Occipital lobe (tissue), 2 donors: ENCODE measurements around the gene NOL6. TPM values are rescaled to one million over a fixed set of nuclear protein-coding genes. Genes with fewer than 3 reads are reported as not detected.

Source experiments
- DNase-seq: peaks from one replicate; lab custom pipeline; 2025; lab: John Stamatoyannopoulos, UW
- total RNA-seq: library from RNA; depleted of rRNA; stranded (reverse); fragments of >200 nt; gene quantifications from one replicate; pipeline ENCODE4 v1.2.3, GENCODE V29; 2014

Gene NOL6
- total RNA-seq, 1 donor from 2014 or later = 13.9 TPM

- no peak for DNase-seq
Measured at GRCh38 chr9:33450621-33451146, 23.0 kb downstream of the NOL6 start.

- no peak for DNase-seq
Measured at GRCh38 chr9:33449715-33450114, 24.0 kb downstream of the NOL6 start.

GRCh38 chr9:33447799-33448553, 25.7 kb downstream of the NOL6 start:
- DNase-seq = no peak

GRCh38 chr9:33446946-33447798, 26.6 kb downstream of the NOL6 start, which contains the start of gene AQP3:
AQP3 (minus strand) TSS chr9:33447593; CDS start chr9:33447530, 63 bp downstream.
- DNase-seq = peak; percentile 29

GRCh38 chr9:33446240-33446945, 27.3 kb downstream of the NOL6 start:
- DNase-seq = no peak

- DNase-seq = no peak
Measured at GRCh38 chr9:33445389-33446239, 28.1 kb downstream of the NOL6 start.

GRCh38 chr9:33443464-33444154, 30.1 kb downstream of the NOL6 start:
- DNase-seq = no peak

GRCh38 chr9:33443047-33443446, 30.7 kb downstream of the NOL6 start:
- no peak for DNase-seq

GRCh38 chr9:33442125-33442524, 31.6 kb downstream of the NOL6 start:
- DNase-seq = no peak

GRCh38 chr9:33440609-33441008, 33.1 kb downstream of the NOL6 start:
- no peak for DNase-seq

- no peak for DNase-seq
Measured at GRCh38 chr9:33440204-33440603, 33.5 kb downstream of the NOL6 start.

- no peak for DNase-seq
Measured at GRCh38 chr9:33439731-33440130, 34.0 kb downstream of the NOL6 start.

GRCh38 chr9:33438926-33439680, 34.6 kb downstream of the NOL6 start:
- DNase-seq = no peak

- DNase-seq = no peak
Measured at GRCh38 chr9:33437898-33438297, 35.8 kb downstream of the NOL6 start.

GRCh38 chr9:33437205-33437604, 36.5 kb downstream of the NOL6 start:
- DNase-seq = no peak

- no peak for DNase-seq
Measured at GRCh38 chr9:33436445-33436844, 37.3 kb downstream of the NOL6 start.

- DNase-seq = no peak
Measured at GRCh38 chr9:33435821-33436277, 37.9 kb downstream of the NOL6 start.

GRCh38 chr9:33434317-33435105, 39.2 kb downstream of the NOL6 start:
- no peak for DNase-seq
